A673 (cell line): ENCODE data around the gene SPON2. TPM values are rescaled to one million over a fixed set of nuclear protein-coding genes. Genes with fewer than 3 reads are reported as not detected.

Experiments used
- BruUV-seq: library from RNA; stranded (reverse); fragments of 400-500 nt; replicated peaks from 2 replicates; lab custom pipeline; 2021; lab: Mats Ljungman, UMichigan
- CTCF ChIA-PET: fragments of 300-600 bp; sonication (Branson Sonifier 250); formaldehyde crosslinking; loops from one replicate; lab custom pipeline; 2022; ENCODE audit warnings: antibody characterized with exemption; lab: Charles Lee
- POLR2A ChIA-PET: fragments of 300-600 bp; sonication (Branson Sonifier 250); formaldehyde crosslinking; loops from one replicate; lab custom pipeline; 2022; ENCODE audit warnings: antibody characterized with exemption; ENCODE audit not compliant: low non-redundant PET; lab: Charles Lee
- DNase-seq: peaks from one replicate; pipeline ENCODE4 v3.0.0-alpha.2; 2015; ENCODE audit warnings: low spot score
- H3K27ac ChIP-seq: fragments of 200-600 bp; sonication (generic); 2 replicates; pipeline ENCODE4 v1.5.1; 2016; ENCODE audit warnings: mixed run types, low read depth, mild to moderate bottlenecking, mixed read lengths, antibody characterized with exemption, low read length; ENCODE audit not compliant: poor library complexity, severe bottlenecking
- H3K27me3 ChIP-seq: fragments of 200-600 bp; sonication (generic); replicated peaks from 2 replicates; pipeline ENCODE4 v1.6.1; 2017; ENCODE audit warnings: mixed run types, low read depth, mild to moderate bottlenecking, mixed read lengths, antibody characterized with exemption, low read length; ENCODE audit not compliant: insufficient read depth, poor library complexity
- H3K36me3 ChIP-seq: fragments of 200-600 bp; sonication (generic); 2 replicates; pipeline ENCODE4 v1.6.1; 2016; ENCODE audit warnings: mixed run types, mild to moderate bottlenecking, mixed read lengths, antibody characterized with exemption, low read length; ENCODE audit not compliant: insufficient read depth, poor library complexity, severe bottlenecking
- H3K4me1 ChIP-seq: fragments of 200-600 bp; sonication (generic); 2 replicates; pipeline ENCODE4 v1.6.1; 2017; ENCODE audit warnings: mixed run types, mild to moderate bottlenecking, mixed read lengths, antibody characterized with exemption, low read length; ENCODE audit not compliant: insufficient read depth, poor library complexity, severe bottlenecking
- H3K4me3 ChIP-seq: fragments of 200-600 bp; sonication (generic); 2 replicates; pipeline ENCODE4 v1.5.1; 2016; ENCODE audit warnings: low read depth, mixed run types, mild to moderate bottlenecking, mixed read lengths, low read length; ENCODE audit not compliant: poor library complexity, severe bottlenecking
- H3K9me3 ChIP-seq: fragments of 200-600 bp; sonication (generic); 2 replicates; pipeline ENCODE4 v1.6.1; 2016; ENCODE audit warnings: mixed run types, low read depth, mild to moderate bottlenecking, mixed read lengths, antibody characterized with exemption, low read length; ENCODE audit not compliant: poor library complexity, severe bottlenecking
- EZH2 ChIP-seq: fragments of 200-600 bp; sonication (generic); IDR thresholded peaks from 2 replicates; pipeline ENCODE4 v1.6.1; 2017; ENCODE audit warnings: borderline replicate concordance, low read depth, mild to moderate bottlenecking, mixed read lengths, antibody characterized with exemption, low read length; ENCODE audit not compliant: poor library complexity, severe bottlenecking
- intact Hi-C: fragments of 100-400 bp; cut with micrococcal nuclease; formaldehyde crosslinking; loops from one replicate; pipeline ENCODE4 v1.10.0; 2022; ENCODE audit not compliant: unreplicated experiment
- total RNA-seq: library from RNA; stranded (reverse); gene quantifications from 2 replicates; pipeline ENCODE4 v1.2.3, GENCODE V29; 2021
- TF ChIP-seq, protein P1 (sequence below): fragments of 300-800, 200-600 bp; sonication (generic); conservative IDR thresholded peaks from 2 replicates; pipeline ENCODE4 v1.5.1; 2017; ENCODE audit warnings: low read depth, mild to moderate bottlenecking, antibody characterized with exemption, low read length, moderate library complexity, mixed read lengths

The SPON2 gene
- total RNA-seq, 1 experiment from 2014 or later, result 2.3 TPM

- H3K27me3 ChIP-seq, result peaks cover 64% of the 10 kb centered on the region
- CTCF ChIA-PET, result no interaction called here
These were observed 18.3 kb downstream of the SPON2 start for GRCh38 chr4:1154126-1154522.

GRCh38 chr4:1153567-1154090, 18.8 kb downstream of the SPON2 start:
- CTCF ChIA-PET, result no interaction called here
- H3K27me3 ChIP-seq, result peaks cover 64% of the 10 kb centered on the region
- no peak overlapping the region for H3K4me3 ChIP-seq

More at GRCh38 chr4:1154126-1154522, 18.3 kb downstream of the SPON2 start:
- no TSS peak for BruUV-seq
- Histone ChIP-seq H3K9me3 (no peaks in the 10 kb centered on the region), H3K4me3 (no peak overlapping the region), H3K4me1 (no peaks in the 10 kb centered on the region), H3K27ac (no peak overlapping the region), H3K36me3 (peaks cover 2% of the 10 kb centered on the region)
- no peak for DNase-seq
- POLR2A ChIA-PET, result no interaction called here
- no peak for TF ChIP-seq EZH2
- TF ChIP-seq, protein P1, sequence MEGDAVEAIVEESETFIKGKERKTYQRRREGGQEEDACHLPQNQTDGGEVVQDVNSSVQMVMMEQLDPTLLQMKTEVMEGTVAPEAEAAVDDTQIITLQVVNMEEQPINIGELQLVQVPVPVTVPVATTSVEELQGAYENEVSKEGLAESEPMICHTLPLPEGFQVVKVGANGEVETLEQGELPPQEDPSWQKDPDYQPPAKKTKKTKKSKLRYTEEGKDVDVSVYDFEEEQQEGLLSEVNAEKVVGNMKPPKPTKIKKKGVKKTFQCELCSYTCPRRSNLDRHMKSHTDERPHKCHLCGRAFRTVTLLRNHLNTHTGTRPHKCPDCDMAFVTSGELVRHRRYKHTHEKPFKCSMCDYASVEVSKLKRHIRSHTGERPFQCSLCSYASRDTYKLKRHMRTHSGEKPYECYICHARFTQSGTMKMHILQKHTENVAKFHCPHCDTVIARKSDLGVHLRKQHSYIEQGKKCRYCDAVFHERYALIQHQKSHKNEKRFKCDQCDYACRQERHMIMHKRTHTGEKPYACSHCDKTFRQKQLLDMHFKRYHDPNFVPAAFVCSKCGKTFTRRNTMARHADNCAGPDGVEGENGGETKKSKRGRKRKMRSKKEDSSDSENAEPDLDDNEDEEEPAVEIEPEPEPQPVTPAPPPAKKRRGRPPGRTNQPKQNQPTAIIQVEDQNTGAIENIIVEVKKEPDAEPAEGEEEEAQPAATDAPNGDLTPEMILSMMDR, result no peak
- intact Hi-C loops, result no loop called here

DNA sequence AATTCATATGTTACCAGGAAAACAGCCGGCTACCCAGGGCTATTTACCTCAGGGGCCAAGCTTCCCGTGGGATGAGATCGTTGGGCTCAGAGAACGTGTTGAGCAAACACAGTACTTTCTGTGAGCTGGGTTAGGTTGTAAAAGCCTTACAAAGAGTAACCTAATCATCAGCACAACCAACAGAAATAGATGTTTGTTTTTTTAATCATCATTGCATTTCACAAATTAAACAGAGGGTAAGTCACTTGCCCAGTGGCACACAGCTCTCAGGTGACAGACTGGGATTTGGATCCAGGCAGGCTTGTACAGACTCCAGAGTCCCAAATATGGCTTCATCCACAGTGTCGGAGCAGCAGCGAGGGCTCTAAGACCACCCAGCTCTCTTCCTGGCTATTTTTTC, 20.1 kb downstream of the SPON2 start:
- no TSS peak for BruUV-seq
- no peak for TF ChIP-seq EZH2
- TF ChIP-seq, protein P1, result no peak
- intact Hi-C loops, result no loop called here
- Histone ChIP-seq H3K27me3 (peaks cover 58% of the 10 kb centered on the region), H3K36me3 (no peaks in the 10 kb centered on the region), H3K9me3 (no peaks in the 10 kb centered on the region), H3K27ac (no peak overlapping the region), H3K4me3 (no peak overlapping the region), H3K4me1 (no peaks in the 10 kb centered on the region)
- DNase-seq, result no peak
- ChIA-PET CTCF (no interaction called here), POLR2A (no interaction called here)

More at GRCh38 chr4:1153567-1154090, 18.8 kb downstream of the SPON2 start:
- intact Hi-C loops, result no loop called here
- BruUV-seq, result no TSS peak
- POLR2A ChIA-PET, result no interaction called here
- DNase-seq, result no peak
- H3K36me3 ChIP-seq, result peaks cover 2% of the 10 kb centered on the region
- H3K9me3 ChIP-seq, result no peaks in the 10 kb centered on the region
- H3K27ac ChIP-seq, result no peak overlapping the region
- no peaks in the 10 kb centered on the region for H3K4me1 ChIP-seq
- no peak for TF ChIP-seq EZH2
- TF ChIP-seq, protein P1, result no peak
